Left lung (tissue), 10 donors: Measurements from ENCODE around the gene DENND1A. TPM values are rescaled to one million over a fixed set of nuclear protein-coding genes. Genes with fewer than 3 reads are reported as not detected.
"Not testable (repeated sequence)": the region's sequence is repeated elsewhere in the genome, so short reads cannot be mapped to it uniquely, and the experiment has no call there.

ENCODE experiments used
- ATAC-seq: fragments of 200-7000 bp; cut with Tn5 transposase; one replicate; pipeline ENCODE4 v1.9.1; 2020; ENCODE audit warnings: moderate library complexity
- DNase-seq, 4 donors: peaks; one replicate each; pipeline ENCODE4 v3.0.0-alpha.2; 2013 to 2020
- H3K27ac ChIP-seq, 2 donors: fragments of 200-600 bp; sonication (generic) in 1 of 2; one replicate each; pipeline versions ENCODE4 v1.5.0 to v1.8.0; 2020 to 2021
- H3K27me3 ChIP-seq, 2 donors: fragments of 200-600 bp; sonication (generic) in 1 of 2; one replicate each; pipeline versions ENCODE4 v1.5.0 to v1.8.0; 2020 to 2021
- H3K36me3 ChIP-seq, 2 donors: fragments of 200-600 bp; sonication (generic) in 1 of 2; one replicate each; pipeline versions ENCODE4 v1.5.0 to v1.8.0; 2020 to 2021
- H3K4me1 ChIP-seq, 2 donors: fragments of 200-600 bp; one replicate each; pipeline ENCODE4 v1.8.0; 2021
- H3K4me3 ChIP-seq, 2 donors: fragments of 200-600 bp; sonication (generic) in 1 of 2; one replicate each; pipeline versions ENCODE4 v1.5.0 to v1.8.0; 2020 to 2021; ENCODE audit warnings: mild to moderate bottlenecking in 1 of 2
- H3K9me3 ChIP-seq, 2 donors: fragments of 200-600 bp; sonication (generic) in 1 of 2; one replicate each; pipeline versions ENCODE4 v1.5.0 to v1.8.0; 2020 to 2021
- CTCF ChIP-seq, 2 donors: fragments of 200-600 bp; sonication (generic) in 1 of 2; IDR thresholded peaks; one replicate each; pipeline versions ENCODE4 v1.5.0 to v1.8.0; 2021; ENCODE audit warnings: antibody characterized with exemption in 2 of 2
- intact Hi-C, 2 donors: fragments of 100-400 bp; cut with DNase I; formaldehyde crosslinking; loops; one replicate each; pipeline versions ENCODE4 v1.11.2 to v1.14.2; 2022
- polyA plus RNA-seq, 6 donors: library from polyadenylated mRNA; unstranded; fragments of 120-200 nt; gene quantifications; one replicate each; pipeline ENCODE4 v1.2.1, GENCODE V29; 2013; ENCODE audit not compliant: insufficient read length in 6 of 6
- total RNA-seq, 2 donors: library from RNA; stranded (reverse); fragmentation: NEBNext Ultra II Directional; extraction: Animal tissue kit (Norgen Biotek cat#: 25700); gene quantifications; one replicate each; pipeline ENCODE4 v1.2.1, GENCODE V29; 2021
- donor health status: DM: no; HTN: yes; CAD: no.
- donor health status: DM: no; HTN: no; CAD: no.

Gene DENND1A
- total and polyA plus RNA-seq, 8 donors: 8.3 to 23.2 (median 9.7) TPM

GRCh38 chr9:123946101-123946821 is 16.3 kb upstream of the DENND1A start:
- H3K9me3 ChIP-seq: no peaks in the 10 kb centered on the region
- ATAC-seq: no peak
- no peak overlapping the region for H3K27ac ChIP-seq
- no peaks in the 10 kb centered on the region for H3K36me3 ChIP-seq
- H3K4me3 ChIP-seq: no peak overlapping the region
- intact Hi-C loops: no loop called here
- peaks cover 0 to 39% of the 10 kb centered on the region in 2 donors for H3K27me3 ChIP-seq
- no peak for DNase-seq
- TF ChIP-seq CTCF (IDR thresholded peaks at IDR 0.05): no peak
- H3K4me1 ChIP-seq: no peaks in the 10 kb centered on the region

GRCh38 chr9:123945532-123945931 is 15.6 kb upstream of the DENND1A start:
- TF ChIP-seq CTCF (IDR thresholded peaks at IDR 0.05): no peak
- peaks cover 0 to 43% of the 10 kb centered on the region in 2 donors for H3K27me3 ChIP-seq
- DNase-seq (no peak), ATAC-seq (no peak)
- no peaks in the 10 kb centered on the region for H3K36me3 ChIP-seq
- intact Hi-C loops: no loop called here
- H3K4me1 ChIP-seq: no peaks in the 10 kb centered on the region
- no peak overlapping the region for H3K4me3 ChIP-seq
- no peaks in the 10 kb centered on the region for H3K9me3 ChIP-seq
- H3K27ac ChIP-seq: no peak overlapping the region

- DNase-seq, H3K27ac ChIP-seq, H3K4me1 ChIP-seq, H3K9me3 ChIP-seq, H3K4me3 ChIP-seq, H3K36me3 ChIP-seq, intact Hi-C loops, ATAC-seq: not testable (repeated sequence)
- H3K27me3 ChIP-seq: peaks cover 0 to 53% of the 10 kb centered on the region in 2 donors
Observed at GRCh38 chr9:123944464-123944863, 14.5 kb upstream of the DENND1A start.

GRCh38 chr9:123943671-123944070 is 13.7 kb upstream of the DENND1A start:
- no peak for ATAC-seq
- Histone ChIP-seq H3K27ac (no peak overlapping the region), H3K4me1 (no peaks in the 10 kb centered on the region), H3K4me3 (no peak overlapping the region), H3K9me3 (no peaks in the 10 kb centered on the region), H3K36me3 (no peaks in the 10 kb centered on the region), H3K27me3 (peaks cover 0 to 56% of the 10 kb centered on the region in 2 donors)
- DNase-seq: no peak
- TF ChIP-seq CTCF (IDR thresholded peaks at IDR 0.05): no peak
- intact Hi-C loops: no loop called here

GRCh38 chr9:123942542-123942941 is 12.6 kb upstream of the DENND1A start:
- TF ChIP-seq CTCF (IDR thresholded peaks at IDR 0.05): no peak
- Histone ChIP-seq H3K4me1 (no peaks in the 10 kb centered on the region), H3K27me3 (peaks cover 0 to 68% of the 10 kb centered on the region in 2 donors), H3K9me3 (no peaks in the 10 kb centered on the region), H3K36me3 (no peaks in the 10 kb centered on the region), H3K4me3 (no peak overlapping the region), H3K27ac (no peak overlapping the region)
- no peak for DNase-seq
- intact Hi-C loops: no loop called here
- ATAC-seq: no peak
